Fibroblast of the conjunctiva (primary cell): ENCODE data around the gene B9D2.
"Not testable (repeated sequence)": the region's sequence is repeated elsewhere in the genome, so short reads cannot be mapped to it uniquely, and the experiment has no call there.

ENCODE experiments used
- DNase-seq: peaks from one replicate; pipeline ENCODE4 v3.0.0-alpha.2; 2010; ENCODE audit warnings: low read depth

B9D2 gene, protein sequence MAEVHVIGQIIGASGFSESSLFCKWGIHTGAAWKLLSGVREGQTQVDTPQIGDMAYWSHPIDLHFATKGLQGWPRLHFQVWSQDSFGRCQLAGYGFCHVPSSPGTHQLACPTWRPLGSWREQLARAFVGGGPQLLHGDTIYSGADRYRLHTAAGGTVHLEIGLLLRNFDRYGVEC

GRCh38 chr19:41363753-41364523, at the start of gene B9D2:
Gene B9D2 (minus strand): TSS chr19:41364149. CDS start chr19:41363519, 630 bp downstream.
- DNase-seq: peak; percentile 98

- DNase-seq: no peak
Observed at GRCh38 chr19:41412953-41413352, 49.0 kb upstream of the B9D2 start.

- DNase-seq: no peak
Observed at GRCh38 chr19:41411968-41412265, 48.0 kb upstream of the B9D2 start.

- no peak for DNase-seq
Observed at GRCh38 chr19:41411100-41411967, 47.4 kb upstream of the B9D2 start.

GRCh38 chr19:41410336-41411054, 46.5 kb upstream of the B9D2 start:
- DNase-seq: no peak

- DNase-seq: no peak
Observed at GRCh38 chr19:41409288-41409687, 45.3 kb upstream of the B9D2 start.

DNA sequence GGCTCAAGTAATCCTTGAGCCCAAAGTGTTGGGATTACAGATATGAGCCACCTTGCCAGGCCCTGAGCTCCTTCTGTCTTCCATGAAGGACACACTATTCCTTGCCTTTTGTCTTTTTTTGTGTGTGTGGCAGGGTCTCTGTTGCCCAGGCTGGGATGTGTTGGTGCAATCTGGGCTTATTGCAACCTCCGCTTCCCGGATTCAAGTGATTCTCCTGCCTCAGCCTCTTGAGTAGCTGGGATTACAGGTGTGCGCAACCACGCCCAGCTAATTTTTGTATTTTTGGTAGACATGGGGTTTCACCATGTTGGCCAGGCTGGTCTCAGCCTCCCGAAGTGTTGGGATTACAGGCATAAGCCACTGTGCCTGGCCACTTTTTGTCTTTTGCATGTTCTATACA, 44.9 kb upstream of the B9D2 start:
- not testable (repeated sequence) for DNase-seq

DNA sequence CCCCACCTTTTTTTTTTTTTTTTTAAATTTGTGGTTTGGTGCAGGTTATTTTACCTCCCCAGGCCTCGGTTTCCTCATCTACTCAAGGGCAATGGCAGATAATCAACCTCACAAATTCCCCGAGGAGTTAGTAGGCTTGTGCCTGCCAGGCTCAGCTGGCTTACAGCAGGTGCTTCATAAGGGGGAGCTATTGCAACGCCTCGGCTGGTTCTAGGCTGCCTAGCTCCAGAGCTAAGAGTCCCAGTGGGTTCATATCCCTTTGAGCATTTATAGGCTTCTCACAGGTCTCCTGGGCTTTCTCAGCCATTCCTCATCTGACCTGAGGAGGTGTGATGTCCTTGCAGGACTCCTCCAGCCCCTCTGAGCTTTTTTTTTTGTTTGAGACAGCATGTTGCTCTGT, 44.3 kb upstream of the B9D2 start:
- DNase-seq: no peak

GRCh38 chr19:41407271-41407670, 43.3 kb upstream of the B9D2 start:
- DNase-seq: no peak

- DNase-seq: no peak
Observed at GRCh38 chr19:41405776-41406175, 41.8 kb upstream of the B9D2 start.

DNA sequence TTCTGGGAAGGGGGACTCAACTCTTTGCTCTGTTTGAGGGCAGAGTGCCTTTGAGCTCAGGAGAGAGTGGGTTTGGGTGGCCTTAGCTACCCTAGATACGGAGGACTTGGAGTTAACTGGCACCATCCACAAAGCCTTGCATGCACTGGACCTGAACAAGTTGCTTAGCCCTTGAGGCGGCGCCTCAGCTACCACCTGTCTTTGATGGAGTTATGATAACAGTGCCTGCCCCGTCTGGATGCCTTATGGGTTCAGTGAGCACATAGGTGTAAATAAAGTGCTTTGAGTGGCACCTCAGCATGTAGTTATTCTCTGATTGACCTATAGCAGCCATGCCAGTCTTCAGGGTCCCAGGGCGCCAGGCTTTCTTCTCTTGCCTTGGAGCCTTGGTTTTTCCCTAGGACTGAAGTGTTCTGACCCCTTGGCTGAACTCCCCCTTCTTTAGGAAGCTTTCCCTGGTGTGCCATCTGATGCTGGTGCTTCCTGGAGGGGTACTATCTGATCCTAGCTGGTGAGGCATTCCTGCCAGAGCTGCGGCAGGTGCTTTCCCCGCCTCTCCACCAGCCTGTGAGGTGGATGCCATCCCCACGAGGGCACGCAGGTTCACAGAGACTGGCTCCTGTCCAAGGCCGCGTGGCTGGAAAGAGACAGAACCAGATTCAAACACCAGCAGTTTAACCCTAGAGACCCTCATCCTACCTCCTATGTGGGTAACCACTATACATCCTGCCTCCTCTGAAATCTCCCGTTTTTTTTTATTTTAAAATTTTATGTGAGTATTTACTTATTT, 39.4 kb upstream of the B9D2 start:
- DNase-seq: no peak

DNA sequence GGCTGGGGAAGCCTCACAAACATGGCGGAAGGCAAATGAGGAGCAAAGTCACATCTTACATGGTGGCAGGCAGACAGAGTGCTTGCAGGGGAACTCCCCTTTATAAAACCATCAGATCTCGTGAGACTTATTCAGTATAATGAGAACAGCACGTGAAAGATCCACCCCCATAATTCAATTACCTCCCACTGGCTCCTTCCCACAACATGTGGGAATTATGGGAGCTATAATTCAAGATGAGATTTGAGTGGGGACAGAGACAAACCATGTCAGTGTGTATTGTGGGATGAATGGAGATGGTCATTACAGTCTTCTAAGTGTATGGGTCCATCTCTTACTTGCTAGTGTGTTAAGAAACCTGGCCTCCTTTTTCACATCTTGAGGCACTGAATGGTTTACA, 38.1 kb upstream of the B9D2 start:
- DNase-seq: no peak

GRCh38 chr19:41401483-41401882, 37.5 kb upstream of the B9D2 start:
- no peak for DNase-seq

DNA sequence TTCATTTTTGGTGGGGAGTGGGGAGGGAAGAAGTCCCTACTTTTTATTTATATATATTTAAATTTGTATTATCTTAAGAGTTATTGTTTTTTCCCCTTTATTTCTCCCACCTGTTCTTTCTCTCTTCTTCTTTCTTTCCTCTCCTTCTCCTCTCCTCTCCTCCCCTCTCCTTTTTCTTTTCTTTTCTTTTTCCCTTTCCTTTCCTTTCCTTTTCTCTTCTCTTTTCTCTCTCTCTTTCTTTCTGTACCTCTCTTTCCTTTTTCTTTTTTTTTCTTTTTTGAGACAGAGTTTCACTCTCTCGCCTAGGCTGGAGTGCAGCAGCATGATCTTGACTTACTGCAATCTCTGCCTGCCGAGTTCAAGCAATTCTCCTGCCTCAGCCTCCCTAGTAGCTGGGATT, 35.6 kb upstream of the B9D2 start:
- DNase-seq: no peak

- DNase-seq: no peak
Observed at GRCh38 chr19:41399091-41399490, 35.1 kb upstream of the B9D2 start.

- DNase-seq: no peak
Observed at GRCh38 chr19:41398598-41398997, 34.6 kb upstream of the B9D2 start.

- no peak for DNase-seq
Observed at GRCh38 chr19:41398050-41398418, 34.1 kb upstream of the B9D2 start.

- peak; percentile 100 for DNase-seq
Observed at GRCh38 chr19:41397086-41398049, 33.4 kb upstream of the B9D2 start, which contains the start of the genes BCKDHA and EXOSC5. Gene BCKDHA (plus strand): TSS chr19:41397818. CDS start chr19:41397828, 10 bp downstream. Gene EXOSC5 (minus strand): TSS chr19:41397359. CDS start chr19:41397328, 31 bp downstream.

- no peak for DNase-seq
Observed at GRCh38 chr19:41395355-41395754, 31.4 kb upstream of the B9D2 start.

DNA sequence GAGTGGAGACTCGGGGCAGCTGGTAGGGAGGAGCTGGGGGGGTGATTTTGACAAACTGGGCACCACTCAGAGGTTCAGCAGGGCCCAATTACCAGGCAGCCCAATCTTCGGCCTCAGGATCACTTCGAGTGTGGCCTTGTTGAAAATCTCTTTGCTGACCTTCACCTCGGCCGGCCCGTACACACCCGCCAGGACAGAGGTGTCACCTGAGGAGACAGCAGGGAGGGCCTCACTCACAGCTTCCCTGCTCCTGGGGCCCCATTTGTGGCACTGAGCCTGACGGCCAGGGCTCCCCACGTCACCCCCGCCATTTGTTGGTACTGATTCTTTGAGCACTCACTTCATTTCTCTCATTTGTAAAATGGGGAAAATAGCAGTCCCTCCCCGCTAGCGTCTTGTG, 28.8 kb upstream of the B9D2 start:
- DNase-seq: no peak
